Esophagus muscularis mucosa (tissue), 3 donors: ENCODE measurements around the gene TMEM33.

Source experiments
- POLR2A ChIP-seq: fragments of 450-650 bp; IDR thresholded peaks from one replicate; pipeline ENCODE4 v1.6.1; 2017; ENCODE audit warnings: antibody characterized with exemption, moderate library complexity, mild to moderate bottlenecking, low read depth
- POLR2AphosphoS5 ChIP-seq, 2 donors: sonication (generic); formaldehyde crosslinking; IDR thresholded peaks; one replicate each; pipeline ENCODE4 v1.6.1; 2017; ENCODE audit warnings: antibody characterized with exemption in 2 of 2
- TF ChIP-seq, protein P1 (sequence below), 3 experiments: fragments of 200-600 bp in 2 of 3; fragments of 450-650 bp in 1 of 3; sonication (generic) in 2 of 3; IDR thresholded peaks; one replicate each; pipeline ENCODE4 v1.5.1; 2017 to 2019; ENCODE audit warnings: antibody characterized with exemption in 3 of 3, mild to moderate bottlenecking in 2 of 3, moderate library complexity in 1 of 3

DNA sequence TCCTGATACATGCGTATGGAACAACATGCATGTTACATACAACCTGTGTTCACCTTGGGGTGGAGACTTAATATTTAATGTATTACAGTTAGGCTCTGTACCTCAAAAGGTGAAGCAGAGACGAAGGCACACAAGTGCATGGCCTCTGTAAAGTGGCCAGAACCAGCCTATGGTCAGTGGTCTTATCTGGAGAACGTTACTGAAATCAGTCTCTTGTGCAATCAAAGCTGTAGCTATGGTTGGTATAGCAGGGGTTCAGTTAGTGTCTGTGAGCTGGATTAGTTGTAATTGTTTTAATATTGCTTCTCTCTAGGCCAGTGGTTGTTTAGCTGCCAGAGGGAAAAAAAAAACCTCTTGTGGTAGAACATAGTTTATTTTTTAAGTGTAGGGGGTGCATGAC, 2.2 kb upstream of the TMEM33 start:
- TF ChIP-seq, protein P1, sequence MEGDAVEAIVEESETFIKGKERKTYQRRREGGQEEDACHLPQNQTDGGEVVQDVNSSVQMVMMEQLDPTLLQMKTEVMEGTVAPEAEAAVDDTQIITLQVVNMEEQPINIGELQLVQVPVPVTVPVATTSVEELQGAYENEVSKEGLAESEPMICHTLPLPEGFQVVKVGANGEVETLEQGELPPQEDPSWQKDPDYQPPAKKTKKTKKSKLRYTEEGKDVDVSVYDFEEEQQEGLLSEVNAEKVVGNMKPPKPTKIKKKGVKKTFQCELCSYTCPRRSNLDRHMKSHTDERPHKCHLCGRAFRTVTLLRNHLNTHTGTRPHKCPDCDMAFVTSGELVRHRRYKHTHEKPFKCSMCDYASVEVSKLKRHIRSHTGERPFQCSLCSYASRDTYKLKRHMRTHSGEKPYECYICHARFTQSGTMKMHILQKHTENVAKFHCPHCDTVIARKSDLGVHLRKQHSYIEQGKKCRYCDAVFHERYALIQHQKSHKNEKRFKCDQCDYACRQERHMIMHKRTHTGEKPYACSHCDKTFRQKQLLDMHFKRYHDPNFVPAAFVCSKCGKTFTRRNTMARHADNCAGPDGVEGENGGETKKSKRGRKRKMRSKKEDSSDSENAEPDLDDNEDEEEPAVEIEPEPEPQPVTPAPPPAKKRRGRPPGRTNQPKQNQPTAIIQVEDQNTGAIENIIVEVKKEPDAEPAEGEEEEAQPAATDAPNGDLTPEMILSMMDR (IDR thresholded peaks at IDR 0.05) = no peak
- TF ChIP-seq POLR2A (no peak), POLR2AphosphoS5 (IDR thresholded peaks at IDR 0.05) (no peak)
